GM12801 (cell line): ENCODE data around the gene ICAM1.

ENCODE experiments used
- TF ChIP-seq, protein P1 (sequence below): IDR thresholded peaks from one replicate; pipeline ENCODE4 v1.5.1; 2011; ENCODE audit warnings: control low read depth; ENCODE audit not compliant: insufficient read length; ENCODE audit errors: extremely low read depth

The ICAM1 gene

DNA sequence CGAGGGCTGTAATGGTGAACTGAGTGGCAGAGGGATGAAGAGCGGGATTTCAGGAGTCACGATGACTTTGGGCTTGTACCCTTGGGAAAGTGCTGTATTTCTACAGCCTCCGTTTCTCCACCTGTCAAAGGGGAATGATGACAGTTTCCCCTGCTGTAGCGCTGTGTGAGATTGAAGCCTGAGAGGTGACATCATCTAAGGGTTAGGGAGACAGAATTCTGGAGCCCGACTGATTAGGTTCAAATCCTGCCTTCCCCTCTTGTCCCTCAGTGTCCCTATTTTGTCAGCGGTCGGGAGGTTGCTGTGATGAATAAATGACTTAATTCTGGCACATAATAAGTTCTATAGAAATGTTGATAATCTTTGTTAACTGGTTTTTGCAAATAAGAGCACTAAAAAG is 18.2 kb upstream of the ICAM1 start:
- TF ChIP-seq, protein P1, sequence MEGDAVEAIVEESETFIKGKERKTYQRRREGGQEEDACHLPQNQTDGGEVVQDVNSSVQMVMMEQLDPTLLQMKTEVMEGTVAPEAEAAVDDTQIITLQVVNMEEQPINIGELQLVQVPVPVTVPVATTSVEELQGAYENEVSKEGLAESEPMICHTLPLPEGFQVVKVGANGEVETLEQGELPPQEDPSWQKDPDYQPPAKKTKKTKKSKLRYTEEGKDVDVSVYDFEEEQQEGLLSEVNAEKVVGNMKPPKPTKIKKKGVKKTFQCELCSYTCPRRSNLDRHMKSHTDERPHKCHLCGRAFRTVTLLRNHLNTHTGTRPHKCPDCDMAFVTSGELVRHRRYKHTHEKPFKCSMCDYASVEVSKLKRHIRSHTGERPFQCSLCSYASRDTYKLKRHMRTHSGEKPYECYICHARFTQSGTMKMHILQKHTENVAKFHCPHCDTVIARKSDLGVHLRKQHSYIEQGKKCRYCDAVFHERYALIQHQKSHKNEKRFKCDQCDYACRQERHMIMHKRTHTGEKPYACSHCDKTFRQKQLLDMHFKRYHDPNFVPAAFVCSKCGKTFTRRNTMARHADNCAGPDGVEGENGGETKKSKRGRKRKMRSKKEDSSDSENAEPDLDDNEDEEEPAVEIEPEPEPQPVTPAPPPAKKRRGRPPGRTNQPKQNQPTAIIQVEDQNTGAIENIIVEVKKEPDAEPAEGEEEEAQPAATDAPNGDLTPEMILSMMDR: no peak

DNA sequence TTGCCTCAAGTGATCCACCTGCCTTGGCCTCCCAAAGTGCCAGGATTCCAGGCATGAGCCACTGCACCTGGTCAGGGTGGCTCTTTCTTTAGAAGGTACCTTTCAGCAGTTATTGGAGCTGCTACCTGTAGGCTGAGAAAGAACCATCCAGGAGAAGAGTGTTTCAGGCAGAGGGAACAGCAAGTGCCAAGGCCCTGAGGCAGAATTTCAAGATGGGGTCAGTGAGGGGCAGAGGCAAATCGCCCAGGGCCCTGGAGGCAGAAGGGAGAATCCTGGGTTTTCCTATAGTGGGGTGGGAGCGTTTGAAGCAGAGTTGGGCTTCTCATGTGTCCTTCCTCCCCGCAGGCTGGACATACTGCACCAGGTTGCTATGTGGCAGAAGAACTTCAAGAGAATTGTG is 16.7 kb upstream of the ICAM1 start:
- TF ChIP-seq, protein P1: no peak

DNA sequence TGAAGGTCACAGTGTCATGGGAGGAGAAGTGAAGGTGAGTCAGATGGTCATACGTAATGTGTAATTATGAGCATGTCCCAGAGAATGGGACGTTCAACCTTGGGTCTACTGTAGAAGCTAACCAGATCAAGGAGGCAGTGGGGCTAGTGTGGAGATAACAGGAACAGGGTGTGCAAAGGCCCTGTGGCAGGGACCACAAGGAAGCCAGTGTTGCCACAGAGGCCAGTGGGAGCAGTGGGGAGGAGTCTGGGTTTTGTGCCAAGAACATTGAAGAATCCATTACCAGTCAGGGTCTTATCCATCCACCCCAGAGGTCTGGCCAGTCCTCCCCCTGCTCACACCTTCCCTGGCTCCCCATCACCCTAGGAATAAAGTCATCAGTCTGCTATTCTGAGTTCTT is 15.6 kb upstream of the ICAM1 start:
- TF ChIP-seq, protein P1: no peak

DNA sequence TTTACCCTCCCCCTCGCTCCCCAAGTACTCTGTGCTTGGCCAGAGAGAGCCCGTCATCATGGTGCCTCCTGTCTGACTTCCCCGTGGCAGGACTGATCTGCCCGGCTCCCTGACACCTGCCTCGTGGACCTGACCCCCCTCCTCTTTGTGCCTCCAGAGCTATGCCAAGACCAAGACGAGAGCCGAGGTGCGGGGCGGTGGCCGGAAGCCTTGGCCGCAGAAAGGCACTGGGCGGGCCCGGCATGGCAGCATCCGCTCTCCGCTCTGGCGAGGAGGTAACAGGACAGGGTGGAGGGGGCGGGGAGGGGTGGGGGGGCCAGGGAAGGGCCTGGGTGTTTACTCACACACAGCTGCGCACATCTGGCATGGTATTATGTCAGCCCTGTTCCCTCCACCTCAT is 14.4 kb upstream of the ICAM1 start:
- TF ChIP-seq, protein P1: no peak

DNA sequence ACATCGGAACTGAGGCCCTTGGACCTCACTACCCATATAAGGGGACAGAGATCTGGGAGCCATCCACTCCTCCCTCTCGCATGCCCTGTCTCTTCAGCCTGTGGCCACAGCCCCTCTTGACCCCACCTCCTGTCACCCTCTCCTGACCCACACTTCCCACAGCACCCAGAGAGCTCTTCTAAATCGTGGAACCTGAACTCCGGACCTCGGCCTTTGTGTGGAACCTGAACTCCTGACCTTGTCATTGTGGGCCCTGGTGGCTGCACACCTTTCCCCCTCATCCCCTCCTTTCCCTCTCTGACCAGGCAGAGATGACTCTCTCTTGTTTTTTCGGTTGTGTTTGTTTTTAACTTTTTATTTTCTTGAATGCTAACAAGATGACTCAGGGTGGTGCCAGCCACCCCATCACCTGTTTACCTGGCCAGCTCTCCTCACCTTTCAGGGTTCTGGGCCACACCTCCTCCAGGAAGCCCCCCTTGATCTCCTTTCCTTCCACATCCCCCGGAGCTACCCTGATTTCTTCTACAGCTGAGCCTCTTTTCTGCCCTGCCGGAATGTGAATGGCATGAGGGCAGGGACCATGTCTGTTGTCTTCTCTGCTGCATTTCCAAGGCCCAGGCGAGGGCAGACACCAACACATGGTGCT is 13.8 kb upstream of the ICAM1 start:
- TF ChIP-seq, protein P1: no peak

DNA sequence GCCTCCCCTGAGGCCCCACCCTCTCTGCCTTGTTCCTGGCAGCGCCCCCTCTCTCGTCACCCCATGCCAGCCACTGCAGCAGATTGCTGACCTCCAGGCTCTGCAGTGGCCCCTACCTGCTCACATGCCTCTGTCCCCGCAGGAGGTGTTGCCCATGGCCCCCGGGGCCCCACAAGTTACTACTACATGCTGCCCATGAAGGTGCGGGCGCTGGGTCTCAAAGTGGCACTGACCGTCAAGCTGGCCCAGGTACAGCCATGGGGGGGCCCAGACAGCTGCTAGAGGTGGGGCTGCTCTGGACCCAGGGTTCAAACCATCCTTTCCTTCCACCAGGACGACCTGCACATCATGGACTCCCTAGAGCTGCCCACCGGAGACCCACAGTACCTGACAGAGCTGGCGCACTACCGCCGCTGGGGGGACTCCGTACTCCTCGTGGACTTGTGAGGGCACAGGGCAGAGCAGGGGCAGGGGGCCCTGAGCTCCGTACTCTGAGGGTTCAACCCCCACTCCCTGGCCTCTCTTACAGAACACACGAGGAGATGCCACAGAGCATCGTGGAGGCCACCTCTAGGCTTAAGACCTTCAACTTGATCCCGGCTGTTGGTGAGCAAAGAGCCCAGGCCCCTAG is 12.7 kb upstream of the ICAM1 start:
- TF ChIP-seq, protein P1: no peak

DNA sequence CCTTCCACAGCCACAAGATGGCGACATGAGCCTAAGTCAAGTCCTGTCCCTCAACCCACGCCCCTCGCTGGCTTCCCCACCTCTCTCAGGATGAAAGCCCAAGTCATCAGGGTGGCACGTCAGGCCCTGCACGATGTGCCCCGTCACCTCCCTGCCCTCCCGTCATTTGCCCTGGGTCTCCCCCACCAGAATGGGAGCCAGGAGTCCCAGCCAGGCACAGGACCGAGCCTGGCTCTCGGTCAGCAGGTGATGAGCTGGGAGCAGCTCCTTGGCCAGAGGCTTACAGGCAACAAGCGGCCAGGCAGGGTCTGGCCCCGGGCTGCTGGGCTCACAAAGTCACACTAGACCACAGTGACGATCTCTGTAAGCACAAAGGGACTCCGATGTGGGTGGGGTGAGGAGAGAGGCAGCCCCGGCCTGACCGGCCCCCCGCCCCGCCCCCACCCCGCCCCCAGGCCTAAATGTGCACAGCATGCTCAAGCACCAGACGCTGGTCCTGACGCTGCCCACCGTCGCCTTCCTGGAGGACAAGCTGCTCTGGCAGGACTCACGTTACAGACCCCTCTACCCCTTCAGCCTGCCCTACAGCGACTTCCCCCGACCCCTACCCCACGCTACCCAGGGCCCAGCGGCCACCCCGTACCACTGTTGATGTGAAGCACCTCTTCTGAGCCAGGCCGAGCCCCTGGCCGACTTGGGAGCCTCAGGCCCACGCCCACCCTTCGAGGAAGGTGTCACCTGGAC is 11.6 kb upstream of the ICAM1 start:
- TF ChIP-seq, protein P1: no peak
